Loucy (cell line): ENCODE results near the gene TMEM182.

Experiments used
- H2AFZ ChIP-seq: fragments of 200-600 bp; sonication (generic); 2 replicates; pipeline ENCODE4 v1.6.0; 2016; ENCODE audit warnings: antibody characterized with exemption, mild to moderate bottlenecking, low read length, moderate library complexity
- H3F3A ChIP-seq: fragments of 200-600 bp; 2 replicates; pipeline ENCODE4 v1.6.0; 2016; ENCODE audit warnings: antibody characterized with exemption, low read depth, mild to moderate bottlenecking
- H3K27me3 ChIP-seq: fragments of 200-600 bp; sonication (generic); 2 replicates; pipeline ENCODE4 v1.6.1; 2014; ENCODE audit warnings: low read length, mild to moderate bottlenecking; ENCODE audit not compliant: insufficient read depth, poor library complexity, severe bottlenecking
- H3K36me3 ChIP-seq: fragments of 200-600 bp; sonication (generic); 2 replicates; pipeline ENCODE4 v1.6.1; 2016; ENCODE audit warnings: low read length; ENCODE audit not compliant: insufficient read depth
- H3K4me1 ChIP-seq: fragments of 200-600 bp; sonication (generic); 2 replicates; pipeline ENCODE4 v1.5.1; 2014; ENCODE audit warnings: low read length, mild to moderate bottlenecking; ENCODE audit not compliant: insufficient read depth, poor library complexity, severe bottlenecking
- H3K4me2 ChIP-seq: fragments of 200-600 bp; sonication (generic); 2 replicates; pipeline ENCODE4 v1.6.0; 2014; ENCODE audit warnings: antibody characterized with exemption, low read length, low read depth, mild to moderate bottlenecking; ENCODE audit not compliant: poor library complexity, severe bottlenecking
- H3K4me3 ChIP-seq: fragments of 200-600 bp; sonication (generic); 2 replicates; pipeline ENCODE4 v1.5.1; 2014; ENCODE audit warnings: low read length, mild to moderate bottlenecking, mixed read lengths; ENCODE audit not compliant: poor library complexity, severe bottlenecking
- H3K79me2 ChIP-seq: fragments of 200-600 bp; sonication (generic); 2 replicates; pipeline ENCODE4 v1.6.1; 2014; ENCODE audit warnings: low read length; ENCODE audit not compliant: insufficient read depth
- H3K9ac ChIP-seq: fragments of 200-600 bp; sonication (generic); 2 replicates; pipeline ENCODE4 v1.6.0; 2014; ENCODE audit warnings: mild to moderate bottlenecking, low read depth, low read length, moderate library complexity; ENCODE audit not compliant: poor library complexity, severe bottlenecking
- H3K9me2 ChIP-seq: fragments of 200-600 bp; sonication (generic); replicated peaks from 2 replicates; pipeline ENCODE4 v1.6.1; 2016; ENCODE audit warnings: low read depth, low read length, mixed read lengths
- H3K9me3 ChIP-seq: fragments of 200-600 bp; sonication (generic); 2 replicates; pipeline ENCODE4 v1.6.1; 2014; ENCODE audit warnings: mild to moderate bottlenecking, antibody characterized with exemption, low read length, low read depth; ENCODE audit not compliant: insufficient read depth
- H4K20me1 ChIP-seq: fragments of 200-600 bp; sonication (generic); 2 replicates; pipeline ENCODE4 v1.6.0; 2014; ENCODE audit warnings: antibody characterized with exemption, low read length, mild to moderate bottlenecking; ENCODE audit not compliant: insufficient read depth, poor library complexity, severe bottlenecking
- EZH2phosphoT487 ChIP-seq: fragments of 200-600 bp; IDR thresholded peaks from 2 replicates; pipeline ENCODE4 v1.6.1; 2018; ENCODE audit warnings: antibody characterized with exemption, mild to moderate bottlenecking, moderate library complexity, borderline replicate concordance
- TF ChIP-seq, protein P1 (sequence below): fragments of 200-600 bp; sonication (generic); conservative IDR thresholded peaks from 2 replicates; pipeline ENCODE4 v1.5.1; 2014; ENCODE audit warnings: mild to moderate bottlenecking, antibody characterized with exemption, low read length

TMEM182 gene

DNA sequence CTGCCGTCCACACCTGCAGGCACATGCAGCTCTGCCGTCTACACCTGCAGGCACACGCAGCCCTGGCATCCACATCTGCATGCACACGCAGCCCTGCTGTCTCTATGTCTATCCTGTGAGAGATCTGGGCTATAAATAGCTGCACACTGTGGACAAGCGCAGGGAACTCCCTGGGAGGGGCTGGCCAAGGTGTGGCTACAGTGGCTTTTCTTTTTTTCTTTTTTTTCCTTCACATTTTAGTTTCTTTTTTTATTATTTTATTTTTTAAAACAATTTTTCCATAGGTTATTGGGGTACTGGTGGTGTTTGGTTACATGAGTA, 42.0 kb downstream of the TMEM182 start:
- no peaks in the 10 kb centered on the region for H3K27me3 ChIP-seq
- TF ChIP-seq, protein P1, sequence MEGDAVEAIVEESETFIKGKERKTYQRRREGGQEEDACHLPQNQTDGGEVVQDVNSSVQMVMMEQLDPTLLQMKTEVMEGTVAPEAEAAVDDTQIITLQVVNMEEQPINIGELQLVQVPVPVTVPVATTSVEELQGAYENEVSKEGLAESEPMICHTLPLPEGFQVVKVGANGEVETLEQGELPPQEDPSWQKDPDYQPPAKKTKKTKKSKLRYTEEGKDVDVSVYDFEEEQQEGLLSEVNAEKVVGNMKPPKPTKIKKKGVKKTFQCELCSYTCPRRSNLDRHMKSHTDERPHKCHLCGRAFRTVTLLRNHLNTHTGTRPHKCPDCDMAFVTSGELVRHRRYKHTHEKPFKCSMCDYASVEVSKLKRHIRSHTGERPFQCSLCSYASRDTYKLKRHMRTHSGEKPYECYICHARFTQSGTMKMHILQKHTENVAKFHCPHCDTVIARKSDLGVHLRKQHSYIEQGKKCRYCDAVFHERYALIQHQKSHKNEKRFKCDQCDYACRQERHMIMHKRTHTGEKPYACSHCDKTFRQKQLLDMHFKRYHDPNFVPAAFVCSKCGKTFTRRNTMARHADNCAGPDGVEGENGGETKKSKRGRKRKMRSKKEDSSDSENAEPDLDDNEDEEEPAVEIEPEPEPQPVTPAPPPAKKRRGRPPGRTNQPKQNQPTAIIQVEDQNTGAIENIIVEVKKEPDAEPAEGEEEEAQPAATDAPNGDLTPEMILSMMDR, result no peak
- no peak for TF ChIP-seq EZH2phosphoT487
- H3K9ac ChIP-seq, result no peak overlapping the region
- H3K9me3 ChIP-seq, result peaks cover 31% of the 10 kb centered on the region; the same call in 1 of the 2 replicates
- peak overlapping the region; percentile 2 for H3K4me3 ChIP-seq
- no peaks in the 10 kb centered on the region for H3K79me2 ChIP-seq
- peaks cover 11% of the 10 kb centered on the region for H3K4me1 ChIP-seq
- H3K36me3 ChIP-seq, result peaks cover 18% of the 10 kb centered on the region
- peak overlapping the region; percentile 31 for H3K4me2 ChIP-seq
- H3K9me2 ChIP-seq, result no peaks in the 10 kb centered on the region
- no peak overlapping the region for H2AFZ ChIP-seq
- H4K20me1 ChIP-seq, result no peaks in the 10 kb centered on the region
- no peaks in the 10 kb centered on the region for H3F3A ChIP-seq

DNA sequence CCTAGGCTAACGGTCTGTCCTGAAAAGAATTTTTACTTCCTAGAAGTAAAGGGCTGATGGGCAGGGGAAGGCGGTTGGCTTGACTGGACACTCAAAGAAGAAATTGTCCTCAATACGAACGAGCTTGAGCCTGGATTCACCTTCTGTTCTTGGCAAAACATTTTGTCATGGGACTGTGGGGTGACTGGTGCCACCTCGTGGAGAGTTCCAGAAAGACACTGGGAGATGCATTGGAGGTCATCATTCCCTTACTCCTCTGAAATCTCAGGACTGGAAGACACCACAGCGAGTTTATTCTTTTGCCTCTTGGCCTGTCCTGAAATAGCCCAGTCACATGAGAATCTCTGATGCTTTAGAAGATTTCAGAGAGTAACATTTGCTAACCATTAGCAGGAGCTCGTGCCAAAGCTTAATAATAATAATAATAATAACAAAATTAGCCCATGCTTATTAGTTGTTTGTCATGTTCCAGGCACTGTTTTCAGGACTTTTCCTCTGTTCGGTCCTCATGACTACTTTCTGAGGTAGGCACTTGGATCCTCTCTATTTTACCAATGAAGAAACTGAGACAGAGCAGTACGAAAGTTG, 44.5 kb downstream of the TMEM182 start:
- Histone ChIP-seq H2AFZ (no peak overlapping the region), H3K36me3 (no peaks in the 10 kb centered on the region; the same call in 1 of the 2 replicates), H3K9ac (no peak overlapping the region), H3K9me3 (peaks cover 12% of the 10 kb centered on the region; the same call in 1 of the 2 replicates), H4K20me1 (no peaks in the 10 kb centered on the region), H3K4me3 (no peak overlapping the region), H3F3A (no peaks in the 10 kb centered on the region), H3K79me2 (no peaks in the 10 kb centered on the region), H3K27me3 (no peaks in the 10 kb centered on the region), H3K9me2 (no peaks in the 10 kb centered on the region), H3K4me2 (no peak overlapping the region), H3K4me1 (peaks cover 11% of the 10 kb centered on the region)
- TF ChIP-seq EZH2phosphoT487, result no peak
- TF ChIP-seq, protein P1, result peak; percentile 88

DNA sequence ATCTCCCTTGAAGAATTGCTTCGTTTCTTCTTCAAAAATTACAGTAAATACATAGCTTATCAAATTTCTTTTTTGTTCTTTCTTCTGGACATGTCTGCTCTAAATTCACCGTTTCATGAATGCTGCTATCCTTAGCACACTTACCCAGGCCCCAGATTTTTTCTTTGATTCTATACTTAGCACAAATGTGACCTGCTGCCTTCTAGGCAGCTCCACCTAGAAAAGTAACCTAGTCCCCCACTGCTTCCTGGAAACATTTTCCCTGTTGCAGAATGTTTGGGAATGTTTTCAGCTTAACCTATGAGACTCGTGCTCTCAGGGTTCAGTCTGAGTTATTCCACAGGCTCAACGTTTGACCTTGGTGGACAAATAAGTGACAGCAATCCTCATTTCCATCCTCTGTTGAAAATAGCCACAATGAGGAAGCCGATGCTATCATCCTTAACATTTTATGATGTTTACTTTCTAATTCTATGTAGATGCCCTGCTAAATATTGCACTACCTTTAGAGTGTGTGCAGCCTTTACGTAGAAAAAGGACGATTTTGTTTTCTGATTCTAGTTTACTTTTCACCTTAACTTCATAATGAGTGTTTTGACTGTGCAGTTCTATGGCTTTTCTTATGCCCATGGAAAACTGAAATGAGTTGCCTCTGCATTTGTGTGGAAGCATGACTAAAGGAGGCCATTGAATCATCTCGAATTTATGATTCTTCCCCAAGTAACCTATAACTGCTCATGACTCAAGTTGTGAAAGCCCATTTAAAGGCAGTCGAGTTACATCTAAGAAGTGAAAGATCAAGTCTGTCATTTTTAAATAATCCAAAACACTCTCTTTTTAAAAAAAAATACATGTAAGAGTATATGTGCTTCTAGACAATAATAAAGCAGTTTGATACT, 47.7 kb downstream of the TMEM182 start:
- TF ChIP-seq, protein P1, result no peak
- no peak for TF ChIP-seq EZH2phosphoT487
- no peaks in the 10 kb centered on the region for H3K9me3 ChIP-seq

More for the DNA sequence above, 47.7 kb downstream of the TMEM182 start:
- Histone ChIP-seq H3K4me2 (no peak overlapping the region), H3F3A (no peaks in the 10 kb centered on the region), H3K27me3 (no peaks in the 10 kb centered on the region), H2AFZ (no peak overlapping the region), H4K20me1 (no peaks in the 10 kb centered on the region), H3K9ac (no peak overlapping the region), H3K4me3 (no peak overlapping the region), H3K36me3 (no peaks in the 10 kb centered on the region), H3K9me2 (no peaks in the 10 kb centered on the region), H3K4me1 (no peaks in the 10 kb centered on the region), H3K79me2 (no peaks in the 10 kb centered on the region)
